GM12874 (cell line): Measurements from ENCODE around the gene SLC4A2.

ENCODE experiments used
- CTCF ChIP-seq: IDR thresholded peaks from 2 replicates; pipeline ENCODE4 v1.5.1; 2011; ENCODE audit warnings: low read depth, mild to moderate bottlenecking, control low read depth, low read length, moderate library complexity; ENCODE audit not compliant: insufficient read depth

SLC4A2 gene

DNA sequence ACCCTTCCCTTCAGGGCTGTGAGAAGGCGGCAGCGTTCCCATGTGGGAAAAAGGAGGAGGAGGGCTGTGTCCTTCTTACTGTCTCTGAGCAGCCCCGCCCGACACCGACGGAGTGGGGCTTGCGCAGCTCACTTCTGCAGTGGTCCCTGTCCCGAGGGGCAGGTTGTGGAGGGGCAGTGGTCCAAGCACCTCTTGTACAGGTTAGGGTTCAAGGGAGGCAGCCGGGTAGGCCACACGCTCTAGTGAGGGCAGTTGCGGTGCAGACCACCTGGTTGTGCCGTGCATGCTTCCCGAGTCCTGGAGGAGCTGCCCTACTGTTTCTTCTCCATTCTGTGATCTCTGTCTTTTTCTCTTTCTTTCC lies 59.6 kb downstream of the SLC4A2 start:
- no peak for TF ChIP-seq CTCF

DNA sequence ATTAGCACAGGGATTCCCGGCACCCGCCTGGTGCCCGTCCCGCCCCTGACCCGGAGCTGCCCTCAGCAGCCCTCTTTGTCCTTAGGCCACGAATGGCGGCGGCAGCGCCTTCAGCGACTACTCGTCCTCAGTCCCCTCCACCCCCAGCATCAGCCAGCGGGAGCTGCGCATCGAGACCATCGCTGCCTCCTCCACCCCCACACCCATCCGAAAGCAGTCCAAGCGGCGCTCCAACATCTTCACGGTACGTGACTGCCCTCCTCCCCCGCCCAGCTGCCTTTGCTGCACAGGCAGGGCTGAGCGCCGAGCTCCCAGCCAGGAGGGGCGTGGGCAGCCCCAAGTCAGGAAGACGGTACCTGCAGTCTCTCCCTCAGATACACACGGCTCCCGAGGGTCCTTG lies 60.5 kb downstream of the SLC4A2 start:
- no peak for TF ChIP-seq CTCF

DNA sequence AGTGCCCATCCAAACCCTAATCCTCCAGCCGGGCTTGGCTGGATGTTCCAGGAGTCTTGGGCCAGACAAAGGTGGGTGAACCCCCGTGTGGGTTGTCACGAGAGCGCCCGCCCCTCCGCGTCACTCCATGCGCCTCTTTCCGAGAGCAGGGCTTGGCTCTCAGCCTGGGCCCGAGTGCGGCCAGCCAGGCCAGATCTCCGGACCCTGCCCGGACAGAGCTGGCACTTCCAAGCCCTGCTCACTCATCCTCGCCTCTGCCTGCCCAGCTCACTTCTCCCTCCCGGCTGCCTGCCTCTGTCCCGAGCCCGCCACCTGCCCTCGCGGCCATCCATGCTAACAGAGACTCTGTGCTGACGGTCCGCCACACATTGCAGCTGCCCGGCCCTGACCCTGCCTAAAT lies 61.5 kb downstream of the SLC4A2 start:
- no peak for TF ChIP-seq CTCF

DNA sequence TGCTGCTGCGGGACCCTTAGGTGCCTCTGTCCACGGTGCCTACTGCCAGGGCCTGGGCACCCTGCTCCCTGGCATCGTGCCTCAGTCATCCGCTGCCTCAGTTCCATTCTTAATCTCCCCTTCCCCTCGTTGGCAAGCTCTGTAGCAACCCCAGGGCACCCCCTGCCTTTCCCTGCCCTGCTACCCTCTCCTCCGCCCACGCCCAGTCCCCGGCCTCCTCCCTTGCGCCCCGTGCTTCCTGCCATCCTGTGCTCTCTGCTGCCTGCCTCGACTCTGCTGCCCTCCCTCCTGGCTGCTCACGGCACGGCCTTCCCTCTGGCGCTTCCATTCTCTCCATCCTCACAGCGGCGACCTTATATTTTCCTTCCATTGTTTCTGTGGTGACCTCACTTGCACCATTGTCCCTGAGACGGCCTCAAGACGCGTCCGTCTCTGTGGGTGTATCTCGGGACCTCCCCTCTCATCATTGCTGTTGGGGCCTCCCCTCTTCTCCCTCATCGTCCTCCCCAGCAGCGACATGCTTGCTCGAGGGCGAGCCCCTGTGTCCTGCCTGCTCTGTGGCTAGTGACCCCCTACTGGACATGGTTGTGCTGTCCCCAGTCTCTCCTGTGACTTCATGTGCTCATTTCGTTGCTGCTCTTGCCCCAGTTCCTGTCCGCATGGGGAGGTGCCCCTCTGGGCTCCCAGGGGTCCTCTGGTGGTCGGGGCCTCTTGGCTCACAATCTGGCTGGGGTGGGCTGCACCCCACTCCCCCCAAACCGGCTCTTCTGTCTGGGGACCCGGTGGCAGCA lies 62.2 kb downstream of the SLC4A2 start:
- TF ChIP-seq CTCF: no peak

DNA sequence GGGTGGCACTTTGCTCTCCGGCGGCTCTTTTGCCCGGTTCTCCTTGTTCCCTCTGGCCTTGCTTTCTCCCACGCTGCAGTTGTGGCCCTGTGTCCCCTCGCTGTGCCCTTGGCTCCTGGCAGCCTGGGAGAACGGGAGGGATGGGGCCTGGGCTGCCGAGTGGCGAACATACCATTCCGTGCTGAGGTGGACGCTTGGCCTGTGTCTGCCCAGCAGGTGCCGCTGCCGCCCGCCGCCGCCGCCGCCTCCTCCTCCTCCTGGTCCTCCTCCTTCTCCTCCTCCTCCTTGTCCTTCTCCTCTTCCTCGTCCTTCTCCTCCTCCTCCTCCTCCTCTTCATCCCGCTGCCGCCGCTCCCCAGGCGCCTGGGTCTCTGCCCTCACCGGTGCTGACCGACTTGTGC lies 62.9 kb downstream of the SLC4A2 start:
- no peak for TF ChIP-seq CTCF

- TF ChIP-seq CTCF: no peak
Measured at GRCh38 chr7:151122796-151123157, 63.4 kb downstream of the SLC4A2 start.

GRCh38 chr7:151123158-151123821 lies 63.9 kb downstream of the SLC4A2 start:
- no peak for TF ChIP-seq CTCF
